CD4-positive, alpha-beta T cell (primary cell): ENCODE results near the gene OCA2. TPM values are rescaled to one million over a fixed set of nuclear protein-coding genes. Genes with fewer than 3 reads are reported as not detected.

Experiments used
- ATAC-seq: fragments of 200-7000 bp; cut with Tn5 transposase; one replicate; pipeline ENCODE4 v1.10.0; 2022; ENCODE audit warnings: mild to moderate bottlenecking; ENCODE audit not compliant: poor library complexity
- CTCF ChIA-PET: fragments of 350-600 bp; sonication (Branson Sonifier 250); formaldehyde crosslinking; loops from one replicate; lab custom pipeline; 2021; ENCODE audit warnings: antibody characterized with exemption, inconsistent platforms; lab: Charles Lee
- POLR2A ChIA-PET: fragments of 350-600 bp; sonication (Branson Sonifier 250); formaldehyde crosslinking; loops from one replicate; lab custom pipeline; 2021; ENCODE audit warnings: antibody characterized with exemption, inconsistent platforms; lab: Charles Lee
- DNase-seq, 14 experiments: peaks; one replicate each; pipeline ENCODE4 v3.0.0-alpha.2; 2013 to 2020; ENCODE audit warnings: mixed read lengths in 2 of 14
- H3K27ac ChIP-seq, 2 donors: one replicate each; pipeline versions ENCODE4 v1.5.1 to v1.7.0; 2013; ENCODE audit warnings: low read length in 2 of 2, low read depth in 1 of 2, mild to moderate bottlenecking in 1 of 2
- H3K27me3 ChIP-seq, 2 experiments: 1 replicate in 1 of 2; 2 replicates in 1 of 2; pipeline versions ENCODE4 v1.6.1 to v1.7.0; 2013; ENCODE audit warnings: low read length in 2 of 2, control low read depth in 1 of 2, mild to moderate bottlenecking in 1 of 2, moderate library complexity in 1 of 2; ENCODE audit not compliant: insufficient read depth in 2 of 2, control insufficient read depth in 1 of 2
- H3K36me3 ChIP-seq: one replicate; pipeline ENCODE4 v1.6.1; 2013; ENCODE audit warnings: low read length, control low read depth; ENCODE audit not compliant: insufficient read depth
- H3K4me1 ChIP-seq: one replicate; pipeline ENCODE4 v1.6.1; 2013; ENCODE audit warnings: low read length, control low read depth; ENCODE audit not compliant: insufficient read depth
- H3K4me3 ChIP-seq: one replicate; pipeline ENCODE4 v1.5.1; 2013; ENCODE audit warnings: mild to moderate bottlenecking, low read length, moderate library complexity
- H3K9me3 ChIP-seq, 2 experiments: 1 replicate in 1 of 2; 2 replicates in 1 of 2; pipeline versions ENCODE4 v1.6.1 to v1.7.0; 2013; ENCODE audit warnings: low read length in 2 of 2, mild to moderate bottlenecking in 2 of 2, control low read depth in 1 of 2, moderate library complexity in 1 of 2; ENCODE audit not compliant: control insufficient read depth in 1 of 2, insufficient read depth in 1 of 2
- H3K27ac Mint-ChIP-seq: one replicate; pipeline ENCODE4 v1.8.0; 2020; ENCODE audit warnings: mixed read lengths
- H3K27me3 Mint-ChIP-seq: one replicate; pipeline ENCODE4 v1.8.0; 2021; ENCODE audit warnings: mixed read lengths
- H3K36me3 Mint-ChIP-seq: one replicate; pipeline ENCODE4 v1.8.0; 2021; ENCODE audit warnings: low read depth, mixed read lengths
- H3K4me1 Mint-ChIP-seq: one replicate; pipeline ENCODE4 v1.8.0; 2021; ENCODE audit warnings: low read depth, mixed read lengths
- H3K4me3 Mint-ChIP-seq: one replicate; pipeline ENCODE4 v1.8.0; 2020; ENCODE audit warnings: mild to moderate bottlenecking, mixed read lengths
- H3K9me3 Mint-ChIP-seq: one replicate; pipeline ENCODE4 v1.8.0; 2020; ENCODE audit warnings: mixed read lengths
- intact Hi-C, 2 experiments: fragments of 100-400 bp; cut with DNase I in 1 of 2; cut with micrococcal nuclease in 1 of 2; formaldehyde crosslinking; loops; one replicate each; pipeline versions ENCODE4 v1.15.1 to v1.9.0; 2023 to 2025; cut with DNase I, micrococcal nuclease
- total RNA-seq, 174 experiments: library from RNA in 2 of 174; stranded (reverse) in 2 of 174; gene quantifications; one replicate each; pipeline ENCODE4 v1.2.3 and lab custom pipeline; 2021 to 2026
- TF ChIP-seq, protein P1 (sequence below): fragments of 200-600 bp; IDR thresholded peaks from one replicate; pipeline ENCODE4 v1.8.0; 2022; ENCODE audit warnings: antibody characterized with exemption, mild to moderate bottlenecking

Gene OCA2
- total RNA-seq, 2 experiments from 2014 or later, result not detected

DNA sequence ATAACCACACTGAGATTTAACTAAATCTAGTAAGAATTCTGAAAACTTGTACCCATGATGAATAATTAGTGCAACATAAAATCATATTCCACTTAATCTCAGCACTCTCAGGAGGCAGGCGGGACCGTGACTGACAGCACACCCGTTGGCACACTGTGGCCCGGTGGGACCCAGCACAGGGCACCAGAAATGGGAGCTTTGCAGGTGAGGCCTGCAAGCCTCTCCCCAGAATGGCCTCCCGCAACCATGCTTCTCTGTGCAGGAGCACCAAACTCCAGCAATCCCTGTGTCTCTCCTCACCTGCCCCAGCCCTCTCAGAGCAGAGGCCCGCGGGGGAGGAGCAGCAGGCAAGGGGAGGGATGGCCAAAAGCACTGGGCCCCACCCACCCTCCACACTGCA is 31.5 kb upstream of the OCA2 start:
- H3K36me3 Mint-ChIP-seq, result peaks cover 68% of the 10 kb centered on the region
- intact Hi-C loops, result loop anchor here in 1 of 2 experiments (2.0 kb wide), 1 partner anchor 14 kb away; no protein-coding TSS in a partner anchor
- H3K4me1 Mint-ChIP-seq, result peaks cover 32% of the 10 kb centered on the region

DNA sequence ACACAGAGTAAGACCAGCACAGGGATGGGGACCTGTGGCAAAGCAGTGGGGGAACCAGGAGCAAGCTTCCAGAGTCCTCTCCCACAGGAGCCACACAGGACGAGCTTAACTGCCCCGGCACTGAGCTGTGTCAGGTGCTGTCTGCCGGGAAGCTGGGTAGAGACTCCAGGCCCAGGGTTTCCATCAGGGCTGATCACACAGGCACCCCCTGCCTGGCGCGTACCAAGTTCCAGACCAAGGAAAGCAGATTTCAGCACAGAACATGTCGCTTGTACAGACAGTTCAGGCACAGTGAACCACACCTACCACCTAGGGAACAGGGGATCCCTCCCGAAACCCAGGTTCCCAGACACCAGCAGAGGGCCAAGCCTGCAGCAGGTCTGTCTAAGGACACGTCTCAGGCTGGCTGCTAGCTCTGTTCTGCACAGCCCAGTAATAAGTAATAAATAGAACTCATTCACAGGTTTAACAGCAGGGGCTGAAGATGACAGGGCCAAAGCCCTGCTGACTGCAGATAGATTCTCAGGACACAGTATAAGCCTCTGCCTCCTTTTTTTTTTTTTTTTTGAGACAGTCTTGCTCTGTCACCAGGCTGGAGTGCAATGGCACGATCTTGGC is 30.2 kb upstream of the OCA2 start:
- H3K4me3 ChIP-seq, result no peak overlapping the region
- peaks cover 65% of the 10 kb centered on the region for H3K4me1 ChIP-seq
- H3K27ac ChIP-seq, result no peak overlapping the region
- intact Hi-C loops, result loop anchor here in 1 of 2 experiments (5.0 kb wide), 3 partner anchors 48 to 93 kb away; no protein-coding TSS in a partner anchor
- H3K27me3 Mint-ChIP-seq, result no peaks in the 10 kb centered on the region
- ATAC-seq (no peak), DNase-seq (no peak)
- H3K4me1 Mint-ChIP-seq, result peaks cover 23% of the 10 kb centered on the region
- TF ChIP-seq, protein P1, sequence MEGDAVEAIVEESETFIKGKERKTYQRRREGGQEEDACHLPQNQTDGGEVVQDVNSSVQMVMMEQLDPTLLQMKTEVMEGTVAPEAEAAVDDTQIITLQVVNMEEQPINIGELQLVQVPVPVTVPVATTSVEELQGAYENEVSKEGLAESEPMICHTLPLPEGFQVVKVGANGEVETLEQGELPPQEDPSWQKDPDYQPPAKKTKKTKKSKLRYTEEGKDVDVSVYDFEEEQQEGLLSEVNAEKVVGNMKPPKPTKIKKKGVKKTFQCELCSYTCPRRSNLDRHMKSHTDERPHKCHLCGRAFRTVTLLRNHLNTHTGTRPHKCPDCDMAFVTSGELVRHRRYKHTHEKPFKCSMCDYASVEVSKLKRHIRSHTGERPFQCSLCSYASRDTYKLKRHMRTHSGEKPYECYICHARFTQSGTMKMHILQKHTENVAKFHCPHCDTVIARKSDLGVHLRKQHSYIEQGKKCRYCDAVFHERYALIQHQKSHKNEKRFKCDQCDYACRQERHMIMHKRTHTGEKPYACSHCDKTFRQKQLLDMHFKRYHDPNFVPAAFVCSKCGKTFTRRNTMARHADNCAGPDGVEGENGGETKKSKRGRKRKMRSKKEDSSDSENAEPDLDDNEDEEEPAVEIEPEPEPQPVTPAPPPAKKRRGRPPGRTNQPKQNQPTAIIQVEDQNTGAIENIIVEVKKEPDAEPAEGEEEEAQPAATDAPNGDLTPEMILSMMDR, result no peak
- H3K36me3 ChIP-seq, result peaks cover 55% of the 10 kb centered on the region
- ChIA-PET CTCF (interaction anchor here (0.7 kb wide), 1 partner anchor 19 kb away, joined by 3 read pairs; no protein-coding TSS in a partner anchor), POLR2A (no interaction called here)
- H3K36me3 Mint-ChIP-seq, result peaks cover 71% of the 10 kb centered on the region
- no peaks in the 10 kb centered on the region for H3K27me3 ChIP-seq
- H3K9me3 Mint-ChIP-seq, result no peaks in the 10 kb centered on the region
- no peak overlapping the region for H3K27ac Mint-ChIP-seq
- H3K4me3 Mint-ChIP-seq, result no peak overlapping the region
- no peaks in the 10 kb centered on the region for H3K9me3 ChIP-seq

More for the DNA sequence above, 31.5 kb upstream of the OCA2 start:
- no peaks in the 10 kb centered on the region for H3K27me3 ChIP-seq
- Mint-ChIP-seq H3K27ac (no peak overlapping the region), H3K4me3 (no peak overlapping the region), H3K27me3 (no peaks in the 10 kb centered on the region), H3K9me3 (no peaks in the 10 kb centered on the region)
- H3K27ac ChIP-seq, result no peak overlapping the region
- ChIA-PET POLR2A (no interaction called here), CTCF (no interaction called here)
- H3K36me3 ChIP-seq, result peaks cover 47% of the 10 kb centered on the region
- TF ChIP-seq, protein P1, result no peak
- H3K4me3 ChIP-seq, result no peak overlapping the region
- peaks cover 77% of the 10 kb centered on the region for H3K4me1 ChIP-seq
- ATAC-seq (no peak), DNase-seq (no peak)
- H3K9me3 ChIP-seq, result no peaks in the 10 kb centered on the region

DNA sequence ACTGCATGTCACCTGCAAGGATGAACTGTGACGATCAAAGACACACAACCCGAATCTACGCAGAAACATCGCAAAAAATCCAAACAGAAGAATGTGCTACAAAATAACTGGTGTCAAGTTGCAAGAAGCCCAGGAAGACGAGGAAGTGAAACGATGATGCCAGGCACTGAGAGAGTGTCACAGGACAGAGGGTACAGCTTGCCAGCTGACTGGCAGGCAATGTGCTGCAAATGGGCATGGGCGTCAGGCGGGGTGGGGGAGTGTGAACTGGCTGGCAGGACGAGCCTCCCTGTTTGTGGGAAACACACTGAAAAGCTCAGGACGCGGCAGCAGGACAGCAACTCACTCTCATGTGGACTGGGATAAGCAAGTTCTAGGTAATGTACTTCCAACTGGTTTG is 28.9 kb upstream of the OCA2 start:
- H3K4me3 Mint-ChIP-seq, result no peak overlapping the region
- Histone ChIP-seq H3K27ac (no peak overlapping the region), H3K36me3 (peaks cover 68% of the 10 kb centered on the region), H3K9me3 (no peaks in the 10 kb centered on the region), H3K4me1 (peaks cover 59% of the 10 kb centered on the region), H3K27me3 (no peaks in the 10 kb centered on the region), H3K4me3 (no peak overlapping the region)
- peaks cover 73% of the 10 kb centered on the region for H3K36me3 Mint-ChIP-seq
- ATAC-seq, result no peak
- no peaks in the 10 kb centered on the region for H3K9me3 Mint-ChIP-seq
- peak in 1 of 14 experiments; percentile 22 for DNase-seq
- H3K4me1 Mint-ChIP-seq, result peaks cover 17% of the 10 kb centered on the region
- TF ChIP-seq, protein P1, result no peak
- no peaks in the 10 kb centered on the region for H3K27me3 Mint-ChIP-seq
- no peak overlapping the region for H3K27ac Mint-ChIP-seq
- intact Hi-C loops, result loop anchor here in 1 of 2 experiments (5.0 kb wide), 3 partner anchors 49 to 94 kb away; no protein-coding TSS in a partner anchor
- ChIA-PET POLR2A (no interaction called here), CTCF (no interaction called here)
